GM23338 (cell line): ENCODE measurements around the gene ADAMTSL5. TPM values are rescaled to one million over a fixed set of nuclear protein-coding genes. Genes with fewer than 3 reads are reported as not detected.

ENCODE experiments used
- ATAC-seq: fragments of 200-7000 bp; cut with Tn5 transposase; 3 replicates; pipeline ENCODE4 v1.9.1; 2020
- DNase-seq: peaks from one replicate; pipeline ENCODE4 v3.0.0-alpha.2; 2015; ENCODE audit warnings: low spot score
- H2AFZ ChIP-seq: fragments of 200-600 bp; sonication (generic); 2 replicates; pipeline ENCODE4 v1.8.0; 2016; ENCODE audit warnings: antibody characterized with exemption, mild to moderate bottlenecking, moderate library complexity
- H3F3A ChIP-seq: fragments of 200-600 bp; sonication (generic); replicated peaks from 2 replicates; pipeline ENCODE4 v1.8.0; 2017; ENCODE audit warnings: antibody characterized with exemption, mixed run types, low read depth
- H3K27ac ChIP-seq: fragments of 200-600 bp; sonication (generic); 2 replicates; pipeline ENCODE4 v1.6.1; 2016; ENCODE audit warnings: low read depth
- H3K27me3 ChIP-seq: fragments of 200-600 bp; sonication (generic); 2 replicates; pipeline ENCODE4 v1.8.0; 2016; ENCODE audit warnings: mild to moderate bottlenecking, mixed run types, moderate library complexity; ENCODE audit not compliant: insufficient read depth
- H3K36me3 ChIP-seq: fragments of 200-600 bp; sonication (generic); 2 replicates; pipeline ENCODE4 v1.8.0; 2016; ENCODE audit warnings: mild to moderate bottlenecking; ENCODE audit not compliant: insufficient read depth
- H3K4me1 ChIP-seq: fragments of 200-600 bp; sonication (generic); 2 replicates; pipeline ENCODE4 v1.8.0; 2016; ENCODE audit warnings: mild to moderate bottlenecking, moderate library complexity; ENCODE audit not compliant: insufficient read depth
- H3K4me2 ChIP-seq: fragments of 200-600 bp; sonication (generic); 2 replicates; pipeline ENCODE4 v1.7.1; 2017; ENCODE audit warnings: mixed run types
- H3K4me3 ChIP-seq: fragments of 200-600 bp; sonication (generic); 2 replicates; pipeline ENCODE4 v1.6.1; 2016; ENCODE audit warnings: mixed run types
- H3K79me2 ChIP-seq: fragments of 200-600 bp; sonication (generic); replicated peaks from 2 replicates; pipeline ENCODE4 v1.8.0; 2017; ENCODE audit warnings: mild to moderate bottlenecking; ENCODE audit not compliant: insufficient read depth
- H3K9me2 ChIP-seq: fragments of 200-600 bp; sonication (generic); 2 replicates; pipeline ENCODE4 v1.8.0; 2017; ENCODE audit not compliant: insufficient read depth
- H4K20me1 ChIP-seq: fragments of 200-600 bp; sonication (generic); replicated peaks from 2 replicates; pipeline ENCODE4 v1.8.0; 2017; ENCODE audit warnings: mild to moderate bottlenecking; ENCODE audit not compliant: insufficient read depth
- H3K27ac Mint-ChIP-seq: 2 replicates; pipeline ENCODE4 v1.8.0; 2020; ENCODE audit warnings: inconsistent platforms, mild to moderate bottlenecking, moderate library complexity, mixed read lengths
- H3K27me3 Mint-ChIP-seq: 3 replicates; pipeline ENCODE4 v1.8.0; 2022; ENCODE audit warnings: low read depth, mild to moderate bottlenecking, moderate library complexity, mixed read lengths, inconsistent platforms; ENCODE audit not compliant: insufficient read depth, poor library complexity
- H3K36me3 Mint-ChIP-seq: 3 replicates; pipeline ENCODE4 v1.8.0; 2021; ENCODE audit warnings: low read depth, mild to moderate bottlenecking, inconsistent platforms, moderate library complexity, mixed read lengths
- H3K4me1 Mint-ChIP-seq: 3 replicates; pipeline ENCODE4 v1.8.0; 2020; ENCODE audit warnings: mild to moderate bottlenecking, inconsistent platforms, mixed read lengths
- H3K4me3 Mint-ChIP-seq: 3 replicates; pipeline ENCODE4 v1.8.0; 2021; ENCODE audit warnings: moderate library complexity, mild to moderate bottlenecking, inconsistent platforms, mixed read lengths
- H3K9me3 Mint-ChIP-seq: 3 replicates; pipeline ENCODE4 v1.8.0; 2020; ENCODE audit warnings: moderate library complexity, mild to moderate bottlenecking, inconsistent platforms, mixed read lengths
- REST ChIP-seq: IDR thresholded peaks from one replicate; pipeline ENCODE4 v1.6.1; 2018; ENCODE audit warnings: antibody characterized with exemption; ENCODE audit not compliant: unreplicated experiment
- ZNF462 ChIP-seq: fragments of 250-450 bp; sonication (Bioruptor Pico); IDR thresholded peaks from 2 replicates; pipeline ENCODE4 v1.5.0; 2020; ENCODE audit warnings: mild to moderate bottlenecking, moderate library complexity
- polyA plus RNA-seq: library from polyadenylated mRNA; unstranded; fragments of >200 nt; fragmentation: Nextera tagmentation; extraction: Ambion mirVana; gene quantifications from 2 replicates; pipeline ENCODE4 v1.2.1, GENCODE V29; 2016
- total RNA-seq: library from RNA; depleted of rRNA; stranded (reverse); fragments of >200 nt; shearing (Covaris generic); gene quantifications from 2 replicates; pipeline ENCODE4 v1.2.3, GENCODE V29; 2014

The ADAMTSL5 gene
- total and polyA plus RNA-seq, 2 experiments from 2014 or later, result 0.10 to 0.97 TPM

- TF ChIP-seq ZNF462 (CRISPR knock-in tag) (no peak), REST (no peak)
These were observed 6.6 kb downstream of the ADAMTSL5 start (continued) for GRCh38 chr19:1505991-1506881.

DNA sequence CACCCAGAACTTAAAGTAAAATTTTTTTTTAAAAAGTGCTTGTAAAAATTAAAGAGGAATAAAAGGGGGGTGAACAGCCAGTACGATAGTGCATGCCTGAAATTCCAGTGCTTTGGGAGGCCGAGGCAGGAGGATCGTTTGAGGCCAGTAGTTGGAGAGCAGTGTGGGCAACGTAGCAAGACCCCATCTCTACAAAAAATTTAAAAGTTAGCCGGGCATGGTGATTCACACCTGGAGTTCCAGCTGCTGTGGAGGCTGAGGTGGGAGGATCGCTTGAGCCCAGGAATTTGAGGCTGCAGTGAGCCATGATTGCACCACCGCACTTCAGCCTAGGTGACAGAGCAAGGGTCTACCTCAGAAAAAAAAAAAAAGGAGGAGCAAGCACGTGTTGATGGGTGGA lies 7.8 kb downstream of the ADAMTSL5 start:
- Mint-ChIP-seq H3K4me1 (peaks cover 2% of the 10 kb centered on the region), H3K9me3 (peaks cover 20% of the 10 kb centered on the region), H3K27ac (no peak overlapping the region), H3K36me3 (no peaks in the 10 kb centered on the region; the same call in 2 of the 3 replicates), H3K27me3 (peaks cover 35% of the 10 kb centered on the region), H3K4me3 (no peak overlapping the region)
- Histone ChIP-seq H3K4me1 (0 out of 2 replicates have a peak, but pooled peaks cover 5% of the 10 kb centered on the region), H3K4me3 (no peak overlapping the region), H3K27me3 (peaks cover 18% of the 10 kb centered on the region), H3K9me2 (no peaks in the 10 kb centered on the region), H4K20me1 (no peaks in the 10 kb centered on the region), H2AFZ (no peak overlapping the region), H3K4me2 (no peak overlapping the region), H3F3A (peaks cover 12% of the 10 kb centered on the region; the same call in 1 of the 2 replicates), H3K27ac (no peak overlapping the region), H3K79me2 (no peaks in the 10 kb centered on the region), H3K36me3 (no peaks in the 10 kb centered on the region)
- ATAC-seq (no peak), DNase-seq (no peak)
- no peak for TF ChIP-seq ZNF462 (CRISPR knock-in tag)
